HCT116 (cell line): ENCODE measurements around the gene ENOX1. TPM values are rescaled to one million over a fixed set of nuclear protein-coding genes. Genes with fewer than 3 reads are reported as not detected.

Experiments used
- ATAC-seq: fragments of 200-7000 bp; cut with Tn5 transposase; 2 replicates; pipeline ENCODE4 v1.9.1; 2020; ENCODE audit warnings: mild to moderate bottlenecking, moderate library complexity
- BruUV-seq: library from RNA; stranded (reverse); fragments of 400-500 nt; replicated peaks from 2 replicates; lab custom pipeline; 2021; lab: Mats Ljungman, UMichigan
- CTCF ChIA-PET: fragments of 300-600 bp; sonication (Branson Sonifier 250); formaldehyde crosslinking; loops from one replicate; lab custom pipeline; 2021; ENCODE audit warnings: antibody characterized with exemption; lab: Charles Lee
- POLR2A ChIA-PET: fragments of 300-600, 350-600 bp; sonication (Branson Sonifier 250); formaldehyde crosslinking; loops from one replicate; lab custom pipeline; 2021; ENCODE audit warnings: antibody characterized with exemption; lab: Charles Lee
- RAD21 ChIA-PET, 2 experiments: fragments of 300-600 bp; sonication (Branson Sonifier 250); formaldehyde crosslinking; loops; one replicate each; lab custom pipeline; 2023; ENCODE audit warnings: low total read pairs in 2 of 2; ENCODE audit not compliant: uncharacterized antibody in 2 of 2, unreplicated experiment in 2 of 2, low non-redundant PET in 1 of 2; lab: Charles Lee
- DNase-seq: peaks from one replicate; pipeline ENCODE4 v3.0.0-alpha.2; 2010; ENCODE audit warnings: low read depth, low spot score
- H2AFZ ChIP-seq: fragments of 200-600 bp; shearing (Covaris generic), sonication (generic); 2 replicates; pipeline ENCODE4 v1.6.1; 2017; ENCODE audit warnings: low read depth, mixed run types, mixed read lengths, antibody characterized with exemption, low read length; ENCODE audit not compliant: poor library complexity, severe bottlenecking
- H3K27ac ChIP-seq: 2 replicates; pipeline ENCODE4 v1.5.1; 2012; ENCODE audit warnings: low read depth, low read length
- H3K27me3 ChIP-seq: fragments of 200-600 bp; sonication (generic); 2 replicates; pipeline ENCODE4 v1.6.1; 2016; ENCODE audit warnings: mixed run types, low read length, mixed read lengths; ENCODE audit not compliant: insufficient read depth
- H3K36me3 ChIP-seq, 2 experiments: fragments of 200-500 bp in 1 of 2; fragments of 200-600 bp in 1 of 2; sonication (Bioruptor generic) in 1 of 2; sonication (generic) in 1 of 2; 2 replicates each; pipeline versions ENCODE4 v1.5.1 to v1.6.1; 2014 to 2016; ENCODE audit warnings: low read length in 2 of 2, inconsistent platforms in 1 of 2, mixed read lengths in 1 of 2, mixed run types in 1 of 2; ENCODE audit not compliant: insufficient read depth in 2 of 2, control insufficient read depth in 1 of 2
- H3K4me1 ChIP-seq, 2 experiments: fragments of 200-600 bp in 1 of 2; sonication (generic) in 1 of 2; 2 replicates each; pipeline versions ENCODE4 v1.5.1 to v1.6.1; 2012 to 2017; ENCODE audit warnings: low read length in 2 of 2, inconsistent platforms in 1 of 2, mild to moderate bottlenecking in 1 of 2, mixed read lengths in 1 of 2, mixed run types in 1 of 2, moderate library complexity in 1 of 2; ENCODE audit not compliant: insufficient read depth in 2 of 2, control insufficient read depth in 1 of 2
- H3K4me2 ChIP-seq: fragments of 200-600 bp; sonication (generic); 2 replicates; pipeline ENCODE4 v1.6.1; 2017; ENCODE audit warnings: mixed run types, low read length, mixed read lengths
- H3K4me3 ChIP-seq, 2 experiments: fragments of 200-600 bp in 1 of 2; sonication (generic) in 1 of 2; replicated peaks in 1 of 2; 2 replicates each; pipeline ENCODE4 v1.5.1; 2011 to 2016; ENCODE audit warnings: low read length in 2 of 2, control low read depth in 1 of 2, low read depth in 1 of 2, mild to moderate bottlenecking in 1 of 2, mixed read lengths in 1 of 2, mixed run types in 1 of 2
- H3K79me2 ChIP-seq: fragments of 200-600 bp; sonication (generic); 2 replicates; pipeline ENCODE4 v1.6.1; 2017; ENCODE audit warnings: mild to moderate bottlenecking, mixed run types, low read length, moderate library complexity, mixed read lengths; ENCODE audit not compliant: insufficient read depth
- H3K9ac ChIP-seq: fragments of 200-600 bp; sonication (generic); 2 replicates; pipeline ENCODE4 v1.6.1; 2016; ENCODE audit warnings: low read length, mixed read lengths
- H3K9me2 ChIP-seq: fragments of 200-600 bp; sonication (generic), shearing (Covaris generic); 2 replicates; pipeline ENCODE4 v1.6.1; 2017; ENCODE audit warnings: mixed run types, mild to moderate bottlenecking, moderate library complexity; ENCODE audit not compliant: insufficient read depth
- H3K9me3 ChIP-seq, 2 experiments: fragments of 200-500 bp in 1 of 2; fragments of 200-600 bp in 1 of 2; sonication (Bioruptor generic) in 1 of 2; sonication (generic) in 1 of 2; 2 replicates each; pipeline ENCODE4 v1.6.1; 2014 to 2017; ENCODE audit warnings: low read length in 2 of 2, mixed read lengths in 2 of 2, inconsistent platforms in 1 of 2, low read depth in 1 of 2, mild to moderate bottlenecking in 1 of 2, mixed run types in 1 of 2, moderate library complexity in 1 of 2; ENCODE audit not compliant: control insufficient read depth in 1 of 2, insufficient read depth in 1 of 2
- H4K20me1 ChIP-seq: fragments of 200-600 bp; sonication (generic), shearing (Covaris generic); 2 replicates; pipeline ENCODE4 v1.6.1; 2017; ENCODE audit warnings: mixed run types, mild to moderate bottlenecking, moderate library complexity; ENCODE audit not compliant: insufficient read depth
- CBX3 ChIP-seq: IDR thresholded peaks from 2 replicates; pipeline ENCODE4 v1.6.1; 2012; ENCODE audit warnings: low read depth
- CEBPB ChIP-seq: IDR thresholded peaks from 2 replicates; pipeline ENCODE4 v1.6.1; 2012; ENCODE audit warnings: low read depth
- ELF1 ChIP-seq: IDR thresholded peaks from 2 replicates; pipeline ENCODE4 v1.6.1; 2012; ENCODE audit warnings: low read depth, borderline replicate concordance
- EZH2 ChIP-seq: fragments of 200-600 bp; sonication (generic); IDR thresholded peaks from 2 replicates; pipeline ENCODE4 v1.6.1; 2017; ENCODE audit warnings: antibody characterized with exemption, mixed run types
- EZH2phosphoT487 ChIP-seq: fragments of 200-600 bp; IDR thresholded peaks from 2 replicates; pipeline ENCODE4 v1.6.1; 2018; ENCODE audit warnings: antibody characterized with exemption, borderline replicate concordance
- POLR2A ChIP-seq: IDR thresholded peaks from 2 replicates; pipeline ENCODE4 v1.7.0; 2011; ENCODE audit warnings: borderline replicate concordance; ENCODE audit not compliant: insufficient read depth, insufficient read length; ENCODE audit errors: extremely low read depth
- RAD21 ChIP-seq: IDR thresholded peaks from 2 replicates; pipeline ENCODE4 v1.6.1; 2012; ENCODE audit warnings: low read depth, mild to moderate bottlenecking
- SP1 ChIP-seq: IDR thresholded peaks from 2 replicates; pipeline ENCODE4 v1.6.1; 2012; ENCODE audit warnings: low read depth
- SRF ChIP-seq: IDR thresholded peaks from 2 replicates; pipeline ENCODE4 v1.6.1; 2012; ENCODE audit warnings: low read depth
- ZFX ChIP-seq: fragments of 450-650 bp; IDR thresholded peaks from 2 replicates; pipeline ENCODE4 v1.6.1; 2017
- intact Hi-C: fragments of 100-400 bp; cut with micrococcal nuclease; formaldehyde crosslinking; loops from 2 replicates; pipeline ENCODE4 v1.10.0; 2022
- total RNA-seq: library from RNA; stranded (reverse); gene quantifications from one replicate; pipeline ENCODE4 v1.2.1, GENCODE V29; 2021; ENCODE audit not compliant: unreplicated experiment
- TF ChIP-seq, protein P1 (sequence below): IDR thresholded peaks from 2 replicates; pipeline ENCODE4 v1.6.1; 2012
- TF ChIP-seq, protein P2 (sequence below): IDR thresholded peaks from 2 replicates; pipeline ENCODE4 v1.6.1; 2012
- TF ChIP-seq, protein P3 (sequence below): IDR thresholded peaks from 2 replicates; pipeline ENCODE4 v1.6.1; 2011; ENCODE audit warnings: mild to moderate bottlenecking, low read length, moderate library complexity; ENCODE audit not compliant: insufficient replicate concordance; ENCODE audit errors: extremely low read depth

Gene ENOX1
- total RNA-seq, 1 experiment from 2014 or later: 4.5 TPM

DNA sequence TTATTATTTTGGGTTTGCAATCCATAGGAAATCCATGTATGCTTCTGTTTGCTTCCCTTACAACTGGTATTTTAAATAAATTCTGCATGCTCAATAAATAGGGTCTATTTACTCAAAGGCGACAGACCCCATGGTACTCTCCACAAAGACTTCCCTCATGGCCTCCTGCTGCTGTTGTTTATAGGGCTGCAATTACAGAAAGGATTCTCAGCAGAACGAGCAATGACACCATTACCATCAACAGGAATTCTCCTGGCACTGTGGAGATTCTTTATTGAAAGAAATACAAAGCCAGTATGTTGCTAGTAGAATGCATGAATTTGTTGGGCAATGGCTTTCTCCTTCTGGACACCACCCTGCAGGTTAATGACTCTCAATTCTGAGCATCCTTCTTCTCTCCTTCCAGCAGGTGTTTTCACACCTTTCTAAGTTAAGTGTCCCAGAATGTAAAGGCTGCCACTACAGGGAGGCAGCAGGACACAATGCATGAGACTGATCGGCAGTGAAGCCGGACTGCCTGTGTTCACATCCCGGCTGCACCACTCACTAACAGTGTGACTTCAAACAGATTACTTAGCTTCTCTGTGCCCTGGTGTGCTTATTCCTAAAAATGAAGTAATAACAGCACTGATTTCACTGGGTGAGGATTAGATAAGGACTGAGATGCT is 403.1 kb downstream of the ENOX1 start:
- POLR2A ChIA-PET: no interaction called here
- Histone ChIP-seq H3K27ac (no peak overlapping the region), H3K9me3 (no peaks in the 10 kb centered on the region), H3K4me3 (no peak overlapping the region), H3K36me3 (no peaks in the 10 kb centered on the region), H3K9ac (no peak overlapping the region), H3K9me2 (no peaks in the 10 kb centered on the region), H2AFZ (no peak overlapping the region), H4K20me1 (no peaks in the 10 kb centered on the region), H3K4me2 (no peak overlapping the region), H3K79me2 (no peaks in the 10 kb centered on the region), H3K4me1 (peaks cover 7 to 9% of the 10 kb centered on the region in 2 experiments), H3K27me3 (no peaks in the 10 kb centered on the region)
- ATAC-seq (no peak), DNase-seq (no peak)
- RAD21 ChIA-PET: no interaction called here
- CTCF ChIA-PET: no interaction called here
- no TSS peak for BruUV-seq
- intact Hi-C loops: no loop called here
- TF ChIP-seq, protein P1, sequence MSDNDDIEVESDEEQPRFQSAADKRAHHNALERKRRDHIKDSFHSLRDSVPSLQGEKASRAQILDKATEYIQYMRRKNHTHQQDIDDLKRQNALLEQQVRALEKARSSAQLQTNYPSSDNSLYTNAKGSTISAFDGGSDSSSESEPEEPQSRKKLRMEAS: no peak
- TF ChIP-seq CBX3: no peak
- no peak for TF ChIP-seq EZH2phosphoT487
- no peak for TF ChIP-seq RAD21
- TF ChIP-seq, protein P2, sequence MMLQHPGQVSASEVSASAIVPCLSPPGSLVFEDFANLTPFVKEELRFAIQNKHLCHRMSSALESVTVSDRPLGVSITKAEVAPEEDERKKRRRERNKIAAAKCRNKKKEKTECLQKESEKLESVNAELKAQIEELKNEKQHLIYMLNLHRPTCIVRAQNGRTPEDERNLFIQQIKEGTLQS: no peak
- TF ChIP-seq, protein P3, sequence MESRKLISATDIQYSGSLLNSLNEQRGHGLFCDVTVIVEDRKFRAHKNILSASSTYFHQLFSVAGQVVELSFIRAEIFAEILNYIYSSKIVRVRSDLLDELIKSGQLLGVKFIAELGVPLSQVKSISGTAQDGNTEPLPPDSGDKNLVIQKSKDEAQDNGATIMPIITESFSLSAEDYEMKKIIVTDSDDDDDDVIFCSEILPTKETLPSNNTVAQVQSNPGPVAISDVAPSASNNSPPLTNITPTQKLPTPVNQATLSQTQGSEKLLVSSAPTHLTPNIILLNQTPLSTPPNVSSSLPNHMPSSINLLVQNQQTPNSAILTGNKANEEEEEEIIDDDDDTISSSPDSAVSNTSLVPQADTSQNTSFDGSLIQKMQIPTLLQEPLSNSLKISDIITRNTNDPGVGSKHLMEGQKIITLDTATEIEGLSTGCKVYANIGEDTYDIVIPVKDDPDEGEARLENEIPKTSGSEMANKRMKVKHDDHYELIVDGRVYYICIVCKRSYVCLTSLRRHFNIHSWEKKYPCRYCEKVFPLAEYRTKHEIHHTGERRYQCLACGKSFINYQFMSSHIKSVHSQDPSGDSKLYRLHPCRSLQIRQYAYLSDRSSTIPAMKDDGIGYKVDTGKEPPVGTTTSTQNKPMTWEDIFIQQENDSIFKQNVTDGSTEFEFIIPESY: no peak
- TF ChIP-seq ZFX: no peak
- no peak for TF ChIP-seq EZH2
- no peak for TF ChIP-seq SRF
- TF ChIP-seq POLR2A: no peak
- TF ChIP-seq CEBPB: no peak
- TF ChIP-seq ELF1: no peak
- TF ChIP-seq SP1: no peak
